Measurements from ENCODE around the gene IGDCC3.

The IGDCC3 gene

GRCh38 chr15:65285291-65286068, 92.3 kb downstream of the IGDCC3 start:
- DNase-seq, result no peak

- no peak for DNase-seq
These were observed 99.3 kb downstream of the IGDCC3 start for GRCh38 chr15:65278480-65278879.
